HG03066 (cell line): ENCODE data around the gene TTYH1.
"Not testable (repeated sequence)": the region's sequence is repeated elsewhere in the genome, so short reads cannot be mapped to it uniquely, and the experiment has no call there.

Experiments used
- ATAC-seq: cut with Tn5 transposase; IDR thresholded peaks from one replicate; pipeline ENCODE4 v1.9.1; 2021; ENCODE audit warnings: low read depth; ENCODE audit not compliant: unreplicated experiment

TTYH1 gene

DNA sequence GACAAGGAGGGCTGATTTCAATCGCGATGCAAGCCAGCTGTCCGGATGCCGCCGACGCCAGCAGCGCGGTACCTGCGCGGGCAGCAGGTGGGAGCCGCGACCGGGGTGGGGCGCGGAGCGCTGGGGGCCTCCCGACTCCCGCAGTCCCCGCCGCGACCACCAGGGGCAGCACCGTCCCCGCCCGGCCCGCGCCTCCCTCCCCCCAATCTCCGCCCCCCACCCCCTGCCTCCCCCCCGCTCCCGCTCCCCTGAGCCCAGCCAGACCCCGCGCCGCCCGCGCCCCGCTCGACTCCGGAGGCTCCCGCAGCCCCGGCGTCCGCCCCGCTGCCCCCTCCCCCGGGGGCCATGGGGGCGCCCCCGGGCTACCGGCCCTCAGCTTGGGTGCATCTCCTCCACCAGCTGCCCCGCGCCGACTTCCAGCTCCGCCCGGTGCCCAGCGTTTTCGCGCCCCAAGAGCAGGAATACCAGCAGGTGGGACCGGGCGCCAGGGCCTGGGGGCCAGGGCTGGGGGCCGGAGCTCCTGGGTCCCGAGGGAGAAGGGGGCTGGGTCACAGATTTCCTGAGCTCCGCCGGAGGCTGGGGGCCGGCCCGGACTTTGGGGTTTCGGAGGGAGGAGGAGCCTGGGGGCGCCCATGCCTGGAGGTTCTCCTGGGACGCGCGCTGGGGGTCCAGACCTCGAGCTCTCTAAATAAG lies at the start of gene TTYH1:
Gene TTYH1 (plus strand): TSS at position 257 of the 693 bp plus-strand sequence. CDS start 89 bp downstream, at position 346.
- ATAC-seq: no peak

- not testable (repeated sequence) for ATAC-seq
Measured at GRCh38 chr19:54365798-54366197, 49.5 kb upstream of the TTYH1 start.

GRCh38 chr19:54366811-54367210 lies 48.5 kb upstream of the TTYH1 start:
- no peak for ATAC-seq

GRCh38 chr19:54369082-54369687 lies 46.1 kb upstream of the TTYH1 start:
- ATAC-seq: no peak

GRCh38 chr19:54369688-54370433 lies 45.4 kb upstream of the TTYH1 start:
- not testable (repeated sequence) for ATAC-seq

DNA sequence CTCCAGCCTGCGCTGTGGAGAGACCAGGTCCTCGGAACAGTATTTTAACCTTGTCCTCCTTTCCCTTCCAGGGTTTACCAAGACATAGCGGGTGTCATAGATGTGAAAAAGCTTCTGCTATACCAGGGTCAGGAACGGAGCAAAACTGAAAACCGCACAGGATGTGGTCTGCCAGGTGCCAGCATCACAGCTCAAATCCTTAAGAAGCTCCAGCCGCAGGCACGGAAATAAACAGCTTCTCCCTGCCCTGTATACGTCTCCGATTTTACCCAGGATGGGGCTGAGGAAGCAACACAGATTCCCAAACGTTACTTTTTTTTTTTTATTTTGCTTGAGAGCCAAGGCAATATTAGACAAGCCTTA lies 44.8 kb upstream of the TTYH1 start:
- not testable (repeated sequence) for ATAC-seq

- not testable (repeated sequence) for ATAC-seq
Measured at GRCh38 chr19:54371453-54371852, 43.8 kb upstream of the TTYH1 start.

DNA sequence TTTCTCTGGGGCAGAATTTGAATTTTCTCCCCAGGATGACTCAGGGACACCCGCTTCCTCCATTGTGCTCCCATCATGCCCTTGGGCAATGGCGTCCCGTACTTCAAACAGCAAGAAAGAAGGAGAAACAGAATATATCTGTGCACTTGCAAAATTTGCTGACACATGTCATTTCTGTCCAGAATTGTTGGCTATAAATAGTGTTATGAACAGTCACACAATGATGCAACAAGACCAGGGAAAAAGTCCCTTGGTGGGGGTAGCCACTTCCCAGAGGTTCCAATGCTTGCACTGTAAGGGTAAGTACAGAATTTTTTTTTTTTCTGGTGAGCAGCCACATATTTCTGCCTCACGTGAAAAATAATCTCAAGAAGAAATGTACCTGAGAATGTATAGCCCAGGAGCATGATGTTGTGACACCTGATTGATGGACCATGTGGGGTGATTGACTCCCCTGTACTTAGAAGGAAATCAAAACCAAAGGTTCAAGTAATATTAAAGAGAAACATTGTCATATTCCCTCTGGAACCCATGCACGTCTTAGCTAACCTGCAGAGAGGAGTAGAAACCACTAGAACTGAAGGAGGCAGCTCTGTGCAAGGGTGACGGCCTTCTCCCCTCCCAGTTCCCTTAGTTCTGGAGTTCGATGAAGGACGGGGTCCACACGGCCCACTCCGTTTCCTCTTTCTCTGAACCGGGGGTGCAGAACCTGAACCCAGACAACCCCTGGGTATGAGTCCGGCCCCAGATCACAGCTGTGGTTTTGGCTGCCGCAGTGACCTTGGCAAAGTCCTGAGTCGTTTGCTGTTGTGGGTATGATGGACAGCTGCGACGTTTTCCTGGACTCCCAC lies 41.3 kb upstream of the TTYH1 start:
- no peak for ATAC-seq

- ATAC-seq: not testable (repeated sequence)
Measured at GRCh38 chr19:54375181-54375938, 39.9 kb upstream of the TTYH1 start.

DNA sequence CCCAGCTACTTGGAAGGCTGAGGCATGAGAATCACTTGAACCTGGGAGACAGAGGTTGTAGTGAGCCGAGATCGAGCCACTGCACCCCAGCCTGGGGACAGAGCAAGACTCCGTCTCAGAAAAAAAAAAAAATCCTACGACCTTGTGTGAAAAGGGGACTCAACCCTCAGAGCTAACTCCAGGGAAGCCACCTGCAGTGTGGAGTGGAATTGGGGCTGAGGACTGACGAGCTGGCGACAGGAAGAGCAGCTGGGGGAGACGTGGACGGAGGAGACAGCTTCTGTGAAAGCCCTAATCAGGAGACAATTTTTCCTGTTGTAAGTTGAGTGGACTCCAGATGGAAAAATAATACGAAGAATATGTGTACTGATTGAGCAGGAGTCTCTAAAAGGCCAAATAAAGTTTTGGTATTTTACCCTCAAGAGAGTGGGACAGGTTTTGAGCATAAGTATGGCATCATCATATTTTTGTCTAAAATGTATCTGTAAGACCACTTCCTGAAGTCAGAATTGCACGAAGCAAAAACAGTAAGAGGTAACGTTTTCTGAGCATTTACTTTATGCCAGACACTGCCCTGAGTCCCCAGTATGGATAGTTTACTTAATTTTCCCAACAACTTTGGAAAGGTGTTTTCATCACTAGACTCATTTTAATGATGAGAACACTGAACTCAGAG lies 38.5 kb upstream of the TTYH1 start:
- ATAC-seq: no peak

DNA sequence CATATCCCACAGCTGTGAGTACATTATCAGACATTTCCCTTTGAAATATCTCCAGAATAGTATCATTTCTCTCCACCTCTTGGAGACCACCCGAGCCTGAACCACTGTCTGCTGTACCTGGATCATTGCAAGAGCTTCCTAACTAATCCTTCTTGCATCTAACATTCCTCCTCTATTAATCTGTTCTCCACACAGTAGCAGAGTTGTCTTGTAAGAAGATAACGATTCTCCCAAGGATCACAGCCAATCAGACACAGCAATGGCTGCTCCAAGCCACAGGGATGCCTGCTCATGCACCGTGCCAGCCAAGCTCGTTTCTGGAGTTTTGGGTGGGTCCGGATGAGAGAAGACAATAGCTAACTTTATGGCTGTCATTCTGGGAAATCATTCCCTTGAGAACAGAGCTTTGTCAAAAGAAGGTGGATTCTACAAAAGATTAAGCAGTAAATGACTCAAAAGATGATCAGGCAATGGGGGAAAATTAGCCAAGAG lies 36.0 kb upstream of the TTYH1 start:
- no peak for ATAC-seq

DNA sequence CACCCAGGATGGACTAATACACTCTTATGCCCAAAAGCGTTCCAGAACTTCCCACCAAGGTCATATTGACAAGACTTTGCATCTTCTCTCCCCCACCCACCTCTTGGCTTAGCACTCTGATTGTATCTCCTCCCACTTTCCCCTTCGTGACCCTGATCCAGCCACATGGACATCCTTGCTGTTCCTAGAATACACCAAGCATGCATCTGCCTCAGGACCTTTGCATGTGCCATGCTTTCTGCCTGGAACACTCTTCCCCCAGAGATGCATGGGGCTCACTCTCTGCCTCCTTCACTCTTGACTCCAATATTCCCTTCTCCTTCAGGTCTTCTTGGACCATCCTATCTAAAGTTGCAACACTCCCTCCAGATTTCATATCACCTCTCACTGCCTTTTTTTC lies 34.4 kb upstream of the TTYH1 start:
- no peak for ATAC-seq

- ATAC-seq: not testable (repeated sequence)
Measured at GRCh38 chr19:54382041-54382440, 33.2 kb upstream of the TTYH1 start.

DNA sequence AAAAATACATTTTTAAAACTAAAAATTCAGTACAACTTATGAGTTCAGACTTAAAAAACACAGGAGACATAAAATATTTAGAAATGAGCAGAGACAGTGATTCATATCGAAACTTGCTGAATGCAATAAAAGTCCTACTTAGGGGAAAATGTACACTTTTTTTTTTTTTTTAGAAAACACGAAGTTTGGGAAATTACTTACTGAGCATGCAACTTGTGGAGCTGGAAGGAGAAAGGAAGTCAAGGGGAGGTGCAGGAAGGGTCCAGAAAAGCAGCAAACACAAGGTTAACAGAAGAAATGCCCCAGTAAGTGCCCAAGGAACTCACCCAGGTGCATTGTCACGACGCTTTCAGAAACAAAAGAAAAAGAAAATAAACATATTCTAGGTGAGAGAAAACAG lies 31.9 kb upstream of the TTYH1 start:
- no peak for ATAC-seq

- ATAC-seq: no peak
Measured at GRCh38 chr19:54387991-54388801, 27.1 kb upstream of the TTYH1 start.

GRCh38 chr19:54388802-54389139 lies 26.5 kb upstream of the TTYH1 start:
- ATAC-seq: no peak

DNA sequence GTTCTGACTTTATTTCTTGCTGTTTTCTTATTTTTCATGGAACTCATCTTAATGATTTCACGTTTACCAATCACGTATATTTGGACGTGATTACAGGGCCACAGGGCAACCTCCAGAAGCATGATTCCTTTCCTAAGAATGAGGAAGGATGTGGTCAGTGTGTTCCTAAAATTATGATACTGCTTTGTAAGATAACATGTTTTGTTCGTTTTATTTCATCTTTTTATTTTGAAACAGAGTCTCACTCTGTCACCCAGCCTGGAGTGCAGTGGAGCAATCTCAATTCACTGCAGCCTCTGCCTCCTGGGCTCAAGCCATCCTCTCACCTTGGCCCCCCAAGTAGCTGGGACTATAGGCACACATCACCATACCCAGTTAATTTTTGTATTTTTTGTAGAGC lies 25.7 kb upstream of the TTYH1 start:
- no peak for ATAC-seq

- no peak for ATAC-seq
Measured at GRCh38 chr19:54390942-54391577, 24.2 kb upstream of the TTYH1 start.
